Stimulated activated naive B cell treated with anti-CD40 and anti-IgM and Interleukin-4, amounts not matched to agents 10 μg/mL and 1 μg/mL and 100 μg/mL, for 72 hours (primary cell): ENCODE results near the gene MYH9.
"Not testable (repeated sequence)": the region's sequence is repeated elsewhere in the genome, so short reads cannot be mapped to it uniquely, and the experiment has no call there.

Experiments used
- ATAC-seq, 2 donors: fragments of 150-1000 bp; cut with Tn5 transposase; replicated peaks; 2 replicates each; pipeline ENCODE4 v1.10.0; 2021; ENCODE audit warnings: moderate library complexity in 1 of 2
- DNase-seq: peaks from one replicate; pipeline ENCODE4 v3.0.0; 2021
- H3K27ac Mint-ChIP-seq: one replicate; pipeline ENCODE4 v1.8.0; 2022; ENCODE audit warnings: mild to moderate bottlenecking, mixed read lengths
- H3K27me3 Mint-ChIP-seq, 2 donors: one replicate each; pipeline ENCODE4 v1.8.0; 2022; ENCODE audit warnings: mixed read lengths in 2 of 2
- H3K36me3 Mint-ChIP-seq, 2 donors: one replicate each; pipeline ENCODE4 v1.8.0; 2022; ENCODE audit warnings: mixed read lengths in 2 of 2, mild to moderate bottlenecking in 1 of 2
- H3K4me1 Mint-ChIP-seq, 2 donors: one replicate each; pipeline ENCODE4 v1.8.0; 2022; ENCODE audit warnings: mixed read lengths in 2 of 2, mild to moderate bottlenecking in 1 of 2
- H3K4me3 Mint-ChIP-seq, 2 donors: one replicate each; pipeline ENCODE4 v1.8.0; 2022; ENCODE audit warnings: mild to moderate bottlenecking in 2 of 2, mixed read lengths in 2 of 2, moderate library complexity in 1 of 2
- H3K9me3 Mint-ChIP-seq, 2 donors: one replicate each; pipeline ENCODE4 v1.8.0; 2022; ENCODE audit warnings: mixed read lengths in 2 of 2, mild to moderate bottlenecking in 1 of 2

The MYH9 gene

GRCh38 chr22:36387959-36388726 is at the start of gene MYH9:
TSS of gene MYH9 (minus strand) at chr22:36387967. CDS start at chr22:36349236, 38,731 bp downstream.
- H3K4me1 Mint-ChIP-seq: peaks cover 31 to 62% of the 10 kb centered on the region in 2 donors
- peaks cover 30 to 31% of the 10 kb centered on the region in 2 donors for H3K36me3 Mint-ChIP-seq

GRCh38 chr22:36435516-36436415 is 48.0 kb upstream of the MYH9 start:
- Mint-ChIP-seq H3K36me3 (no peaks in the 10 kb centered on the region), H3K4me3 (peak overlapping the region; percentile 22 to 66), H3K4me1 (peaks cover 27 to 53% of the 10 kb centered on the region in 2 donors), H3K27me3 (no peaks in the 10 kb centered on the region), H3K9me3 (no peaks in the 10 kb centered on the region), H3K27ac (peak overlapping the region; percentile 77)
- DNase-seq (peak; percentile 36), ATAC-seq (peak; percentile 83 to 89)

More at GRCh38 chr22:36387959-36388726, at the start of gene MYH9:
- no peaks in the 10 kb centered on the region for H3K27me3 Mint-ChIP-seq
- peak; percentile 100 for DNase-seq
- H3K9me3 Mint-ChIP-seq: no peaks in the 10 kb centered on the region
- H3K4me3 Mint-ChIP-seq: peak within 1 kb of the TSS; percentile 89 to 98
- peak within 1 kb of the TSS; percentile 99 for H3K27ac Mint-ChIP-seq
- peak; percentile 72 to 78 for ATAC-seq

GRCh38 chr22:36433318-36434231 is 45.8 kb upstream of the MYH9 start:
- Mint-ChIP-seq H3K36me3 (no peaks in the 10 kb centered on the region), H3K27me3 (no peaks in the 10 kb centered on the region), H3K9me3 (no peaks in the 10 kb centered on the region), H3K4me3 (no peak overlapping the region), H3K4me1 (peaks cover 20 to 37% of the 10 kb centered on the region in 2 donors), H3K27ac (peak overlapping the region; percentile 90)
- DNase-seq (no peak), ATAC-seq (no peak)

GRCh38 chr22:36432592-36433317 is 45.0 kb upstream of the MYH9 start:
- Mint-ChIP-seq H3K4me3 (no peak overlapping the region), H3K27ac (no peak overlapping the region), H3K4me1 (peaks cover 20 to 37% of the 10 kb centered on the region in 2 donors), H3K27me3 (no peaks in the 10 kb centered on the region), H3K36me3 (no peaks in the 10 kb centered on the region), H3K9me3 (no peaks in the 10 kb centered on the region)
- DNase-seq (no peak), ATAC-seq (no peak)

- H3K36me3 Mint-ChIP-seq: no peaks in the 10 kb centered on the region
Observed at GRCh38 chr22:36431977-36432376, 44.2 kb upstream of the MYH9 start.

GRCh38 chr22:36430863-36431262 is 43.1 kb upstream of the MYH9 start:
- Mint-ChIP-seq H3K27me3 (no peaks in the 10 kb centered on the region), H3K27ac (no peak overlapping the region), H3K4me1 (peaks cover 24 to 38% of the 10 kb centered on the region in 2 donors), H3K36me3 (no peaks in the 10 kb centered on the region), H3K4me3 (no peak overlapping the region), H3K9me3 (no peaks in the 10 kb centered on the region)
- DNase-seq (no peak), ATAC-seq (no peak)

More at GRCh38 chr22:36431977-36432376, 44.2 kb upstream of the MYH9 start:
- Mint-ChIP-seq H3K9me3 (no peaks in the 10 kb centered on the region), H3K4me1 (peaks cover 20 to 34% of the 10 kb centered on the region in 2 donors), H3K4me3 (no peak overlapping the region), H3K27ac (peak overlapping the region; percentile 62), H3K27me3 (no peaks in the 10 kb centered on the region)
- no peak for DNase-seq
- ATAC-seq: no peak

- not testable (repeated sequence) for H3K4me3 Mint-ChIP-seq, DNase-seq, H3K27ac Mint-ChIP-seq, H3K9me3 Mint-ChIP-seq, H3K36me3 Mint-ChIP-seq, H3K27me3 Mint-ChIP-seq, ATAC-seq
- peaks cover 24 to 31% of the 10 kb centered on the region in 2 donors for H3K4me1 Mint-ChIP-seq
Observed at GRCh38 chr22:36427952-36428351, 40.2 kb upstream of the MYH9 start.

GRCh38 chr22:36425977-36426523 is 38.3 kb upstream of the MYH9 start:
- no peaks in the 10 kb centered on the region for H3K9me3 Mint-ChIP-seq
- no peaks in the 10 kb centered on the region for H3K27me3 Mint-ChIP-seq
- H3K27ac Mint-ChIP-seq: peak overlapping the region; percentile 90
- peaks cover 26 to 36% of the 10 kb centered on the region in 2 donors for H3K4me1 Mint-ChIP-seq
- H3K36me3 Mint-ChIP-seq: no peaks in the 10 kb centered on the region
- DNase-seq (no peak), ATAC-seq (peak; percentile 59 to 62)
- H3K4me3 Mint-ChIP-seq: peak overlapping the region in 1 of 2 donors; percentile 2

GRCh38 chr22:36424901-36425579 is 37.3 kb upstream of the MYH9 start:
- DNase-seq (no peak), ATAC-seq (no peak)
- Mint-ChIP-seq H3K4me1 (peaks cover 26 to 40% of the 10 kb centered on the region in 2 donors), H3K27me3 (no peaks in the 10 kb centered on the region), H3K4me3 (peak overlapping the region in 1 of 2 donors; percentile 18), H3K27ac (no peak overlapping the region), H3K36me3 (no peaks in the 10 kb centered on the region), H3K9me3 (no peaks in the 10 kb centered on the region)

GRCh38 chr22:36424466-36424865 is 36.7 kb upstream of the MYH9 start:
- peaks cover 28 to 46% of the 10 kb centered on the region in 2 donors for H3K4me1 Mint-ChIP-seq
- not testable (repeated sequence) for H3K27ac Mint-ChIP-seq, H3K4me3 Mint-ChIP-seq, DNase-seq, H3K9me3 Mint-ChIP-seq, ATAC-seq, H3K27me3 Mint-ChIP-seq, H3K36me3 Mint-ChIP-seq

GRCh38 chr22:36423461-36424404 is 36.0 kb upstream of the MYH9 start:
- Mint-ChIP-seq H3K4me3 (no peak overlapping the region), H3K4me1 (peaks cover 32 to 52% of the 10 kb centered on the region in 2 donors)

More at GRCh38 chr22:36423461-36424404, 36.0 kb upstream of the MYH9 start:
- ATAC-seq: no peak
- Mint-ChIP-seq H3K36me3 (no peaks in the 10 kb centered on the region), H3K27ac (no peak overlapping the region), H3K27me3 (no peaks in the 10 kb centered on the region), H3K9me3 (no peaks in the 10 kb centered on the region)
- no peak for DNase-seq
